ENCODE measurements around the gene SETD5.

GRCh38 chr3:9435316-9435715 is 37.9 kb downstream of the SETD5 start:
- no peak for TF ChIP-seq CTCF (IDR thresholded peaks at IDR 0.05 in 8 of 11, conservative IDR thresholded peaks at IDR 0.05 in 3 of 11)
- no peak for TF ChIP-seq POLR2A (IDR thresholded peaks at IDR 0.05)
